Forelimb muscle (tissue), 1 donor: ENCODE results near the gene WARS2. TPM values are rescaled to one million over a fixed set of nuclear protein-coding genes. Genes with fewer than 3 reads are reported as not detected.
"Not testable (repeated sequence)": the region's sequence is repeated elsewhere in the genome, so short reads cannot be mapped to it uniquely, and the experiment has no call there.

Experiments used
- DNase-seq: peaks from one replicate; pipeline ENCODE4 v3.0.0-alpha.2; 2013; ENCODE audit warnings: low read depth
- polyA plus RNA-seq: library from polyadenylated mRNA; unstranded; fragments of 120-200 nt; gene quantifications from one replicate; pipeline ENCODE4 v1.2.1, GENCODE V29; 2013; ENCODE audit not compliant: insufficient read length

The WARS2 gene
- polyA plus RNA-seq, 1 donor: 19.5 TPM

GRCh38 chr1:119139857-119140176 lies 636 bp downstream of the WARS2 start:
- no peak for DNase-seq

DNA sequence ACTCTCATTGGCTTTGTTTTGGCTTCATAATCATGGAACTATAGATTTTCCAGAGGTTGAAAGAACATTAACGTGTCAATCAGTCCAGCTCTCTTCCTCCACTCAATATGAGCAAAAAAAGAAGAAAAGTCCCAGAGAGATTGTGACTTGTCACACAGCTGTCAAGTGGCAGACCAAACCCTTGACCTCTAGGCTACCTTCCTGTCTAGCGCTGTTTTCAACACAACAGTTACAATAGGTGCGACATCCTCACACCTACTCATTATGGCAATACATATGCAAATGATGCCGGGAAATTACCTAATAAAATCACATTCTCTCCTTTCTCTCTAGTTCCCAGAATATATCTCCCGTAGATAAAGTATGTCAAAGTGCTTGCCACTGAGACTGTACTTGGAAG lies 1.1 kb downstream of the WARS2 start:
- no peak for DNase-seq

GRCh38 chr1:119136401-119136800 lies 4.1 kb downstream of the WARS2 start:
- DNase-seq: no peak

DNA sequence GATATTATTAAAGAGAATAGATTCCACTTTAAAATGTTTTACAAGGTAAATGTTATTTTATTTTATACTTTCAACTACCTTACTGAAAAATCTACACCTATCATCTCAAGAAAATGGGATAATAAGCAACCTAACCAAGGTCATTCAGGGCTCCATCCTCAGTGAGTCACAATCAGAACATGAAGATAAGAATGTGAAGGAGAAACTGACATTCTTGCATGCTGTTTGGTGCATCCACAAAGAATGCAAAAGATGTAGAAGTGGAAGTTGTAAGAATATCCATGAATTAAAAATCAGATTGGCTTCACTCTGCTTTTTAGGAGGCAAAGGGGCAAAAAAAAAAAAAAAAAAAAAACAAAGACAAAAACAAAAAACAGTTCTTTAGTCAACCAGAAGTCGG lies 6.5 kb downstream of the WARS2 start:
- DNase-seq: no peak

GRCh38 chr1:119132179-119132578 lies 8.3 kb downstream of the WARS2 start:
- DNase-seq: no peak

- DNase-seq: no peak
Observed at GRCh38 chr1:119125874-119126273, 14.6 kb downstream of the WARS2 start.

GRCh38 chr1:119124764-119125163 lies 15.7 kb downstream of the WARS2 start:
- DNase-seq: no peak

DNA sequence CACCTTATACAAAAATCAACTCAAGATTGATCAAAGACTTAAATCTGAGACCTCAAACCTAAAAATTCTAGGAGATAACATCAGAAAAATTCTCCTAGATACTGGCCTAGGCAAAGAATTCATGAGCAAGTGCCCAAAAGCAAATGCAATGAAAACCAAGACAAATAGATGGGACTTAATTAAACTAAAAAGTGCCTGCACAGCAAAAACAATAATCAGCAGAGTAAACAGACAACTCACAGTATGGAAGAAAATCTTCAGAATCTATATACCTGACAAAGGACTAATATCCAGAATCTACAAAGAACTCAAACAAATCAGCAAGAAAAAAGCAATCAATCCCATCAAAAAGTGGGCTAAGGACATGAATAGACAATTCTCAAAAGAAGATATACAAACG lies 18.6 kb downstream of the WARS2 start:
- DNase-seq: not testable (repeated sequence)

GRCh38 chr1:119116725-119117124 lies 23.7 kb downstream of the WARS2 start:
- no peak for DNase-seq

GRCh38 chr1:119115736-119116135 lies 24.7 kb downstream of the WARS2 start:
- DNase-seq: no peak

- no peak for DNase-seq
Observed at GRCh38 chr1:119115311-119115710, 25.1 kb downstream of the WARS2 start.

GRCh38 chr1:119114786-119115185 lies 25.7 kb downstream of the WARS2 start:
- no peak for DNase-seq

DNA sequence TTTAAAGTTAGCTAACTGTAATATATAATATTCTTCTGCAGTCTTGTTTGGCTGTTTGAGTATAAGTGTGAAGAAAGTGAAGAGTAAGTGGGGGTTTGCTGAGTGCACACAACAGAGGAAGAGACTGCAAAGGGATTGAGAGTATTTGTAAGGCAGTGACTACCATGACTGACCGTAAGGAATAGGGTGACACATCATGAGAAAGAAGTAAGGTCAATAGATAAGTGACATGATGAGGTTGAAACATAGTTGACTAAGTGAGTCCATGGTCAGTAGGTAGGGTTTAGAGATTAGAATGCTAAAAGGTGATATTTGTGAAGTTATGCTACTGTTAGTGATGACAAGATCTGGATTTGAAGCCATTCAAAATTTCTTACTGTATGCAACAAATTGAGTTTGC lies 27.7 kb downstream of the WARS2 start:
- no peak for DNase-seq

GRCh38 chr1:119112244-119112643 lies 28.2 kb downstream of the WARS2 start:
- DNase-seq: no peak

GRCh38 chr1:119108988-119109387 lies 31.5 kb downstream of the WARS2 start:
- DNase-seq: no peak

GRCh38 chr1:119103764-119104163 lies 36.7 kb downstream of the WARS2 start:
- no peak for DNase-seq

- DNase-seq: no peak
Observed at GRCh38 chr1:119102051-119102450, 38.4 kb downstream of the WARS2 start.

GRCh38 chr1:119101563-119101962 lies 38.9 kb downstream of the WARS2 start:
- no peak for DNase-seq

- DNase-seq: no peak
Observed at GRCh38 chr1:119099775-119100174, 40.7 kb downstream of the WARS2 start.

DNA sequence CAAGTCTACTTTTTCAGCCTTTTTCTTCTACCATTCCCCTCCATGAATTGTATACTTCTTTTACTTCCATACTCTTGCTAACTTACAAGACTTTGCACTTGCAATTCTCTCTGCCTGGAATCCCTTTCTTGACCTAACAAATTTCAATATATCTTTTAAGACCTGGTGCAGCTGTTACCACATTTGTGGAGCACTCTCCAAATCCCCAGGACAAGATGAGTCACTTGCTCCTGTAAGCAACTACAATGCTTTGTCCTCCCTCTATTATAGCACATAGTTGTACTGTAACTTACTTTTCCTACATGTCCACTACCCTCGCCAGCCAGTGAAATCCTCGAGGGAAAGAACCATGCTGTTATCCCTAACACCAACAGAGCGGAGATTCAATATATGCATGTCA lies 43.1 kb downstream of the WARS2 start:
- no peak for DNase-seq

DNA sequence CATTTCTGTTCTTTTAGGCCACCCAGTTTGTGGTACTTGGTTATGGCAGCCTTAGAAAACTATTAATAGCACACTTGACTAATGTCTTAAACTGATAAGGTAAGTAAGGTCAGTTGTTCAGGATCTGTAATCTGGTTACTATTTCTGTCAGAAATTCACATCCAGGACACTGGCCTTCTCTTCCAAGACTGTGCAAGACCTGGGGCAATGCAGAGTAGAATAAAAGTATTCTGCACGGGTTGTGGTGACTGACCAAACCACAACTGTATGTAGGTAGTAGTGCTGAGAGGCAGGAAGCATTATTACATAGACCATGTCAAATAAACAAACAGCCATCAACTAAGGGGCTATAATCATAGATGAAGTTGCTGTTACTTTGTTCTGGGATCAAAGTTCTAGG lies 46.7 kb downstream of the WARS2 start:
- no peak for DNase-seq

GRCh38 chr1:119091618-119092017 lies 48.8 kb downstream of the WARS2 start:
- DNase-seq: no peak

GRCh38 chr1:119090250-119090649 lies 50.2 kb downstream of the WARS2 start:
- DNase-seq: no peak

GRCh38 chr1:119086830-119087229 lies 53.6 kb downstream of the WARS2 start:
- DNase-seq: no peak

- DNase-seq: no peak
Observed at GRCh38 chr1:119084798-119085197, 55.7 kb downstream of the WARS2 start.
